GM12892 (cell line): Measurements from ENCODE around the gene SEC24C.

Experiments
- POLR2A ChIP-seq: IDR thresholded peaks from 2 replicates; pipeline ENCODE4 v1.6.1; 2011; ENCODE audit warnings: low read depth, low read length, control low read depth
- POLR2AphosphoS5 ChIP-seq: IDR thresholded peaks from 2 replicates; pipeline ENCODE4 v1.6.1; 2011; ENCODE audit warnings: low read depth, low read length, control low read depth
- TAF1 ChIP-seq: IDR thresholded peaks from 2 replicates; pipeline ENCODE4 v1.6.1; 2011; ENCODE audit warnings: low read depth, mild to moderate bottlenecking, control low read depth, low read length, borderline replicate concordance

DNA sequence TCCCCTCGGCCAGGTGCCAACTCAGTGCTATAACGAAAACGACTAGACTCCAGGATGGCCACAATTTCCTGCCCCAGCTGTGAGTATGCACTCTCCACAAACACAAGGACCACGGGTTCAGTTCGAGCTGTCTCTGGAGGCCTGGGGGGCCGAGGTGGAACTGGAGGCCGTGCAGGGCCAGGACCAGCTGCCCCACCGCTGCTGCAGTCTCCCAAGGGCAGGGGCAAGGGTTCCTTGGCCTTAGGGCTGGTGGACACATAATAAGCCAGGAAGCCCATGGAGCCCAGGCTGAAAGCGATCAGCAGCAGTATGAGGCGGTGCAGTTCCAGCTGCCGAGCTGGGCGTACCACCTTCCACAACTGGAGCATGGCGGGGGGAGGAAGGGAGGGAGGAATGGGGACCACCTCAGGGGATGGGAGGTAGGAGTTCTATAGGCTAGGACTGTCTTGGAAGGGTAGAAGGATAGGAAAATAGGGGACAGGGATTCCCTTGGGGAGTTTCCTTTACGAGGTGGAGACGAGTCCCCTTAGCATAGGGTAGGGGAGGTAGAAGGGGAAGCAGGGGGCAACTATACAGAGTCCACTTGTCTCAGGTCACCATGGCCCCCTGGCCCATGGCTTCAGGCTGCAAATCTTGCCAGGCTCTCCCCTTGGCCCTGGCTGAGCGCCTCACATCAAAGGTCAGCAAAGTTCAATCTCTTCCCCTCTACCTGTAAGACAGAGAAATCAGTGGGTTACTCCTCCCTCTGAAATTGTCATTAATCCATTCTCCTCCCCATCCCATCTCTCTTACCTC lies 64.0 kb downstream of the SEC24C start:
- TF ChIP-seq TAF1: no peak
- no peak for TF ChIP-seq POLR2A
- no peak for TF ChIP-seq POLR2AphosphoS5
